ENCODE results near the gene ABCC6.
"Not testable (repeated sequence)": the region's sequence is repeated elsewhere in the genome, so short reads cannot be mapped to it uniquely, and the experiment has no call there.

The ABCC6 gene

DNA sequence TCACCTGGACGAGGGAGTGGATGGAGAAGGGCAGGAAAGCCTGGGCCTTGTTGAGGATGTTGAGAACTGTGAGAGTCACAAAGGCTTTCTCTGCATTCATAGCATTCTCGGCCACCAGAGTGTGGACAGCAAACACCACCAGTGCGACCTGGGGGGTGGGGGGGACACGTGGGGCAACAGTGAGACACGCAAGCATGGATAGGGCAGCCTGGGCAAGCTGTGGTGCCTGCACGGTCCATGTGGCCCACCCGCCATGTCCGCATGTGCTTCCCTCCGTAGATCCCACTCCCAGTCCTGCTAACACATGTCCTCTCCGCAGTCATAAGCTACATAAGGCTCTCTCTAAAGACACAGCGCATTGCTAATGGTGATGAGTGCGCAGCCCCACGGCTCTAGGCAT lies 34.5 kb downstream of the ABCC6 start:
- DNase-seq, result no peak

GRCh38 chr16:16186820-16187219 lies 36.5 kb downstream of the ABCC6 start:
- no peak for DNase-seq

DNA sequence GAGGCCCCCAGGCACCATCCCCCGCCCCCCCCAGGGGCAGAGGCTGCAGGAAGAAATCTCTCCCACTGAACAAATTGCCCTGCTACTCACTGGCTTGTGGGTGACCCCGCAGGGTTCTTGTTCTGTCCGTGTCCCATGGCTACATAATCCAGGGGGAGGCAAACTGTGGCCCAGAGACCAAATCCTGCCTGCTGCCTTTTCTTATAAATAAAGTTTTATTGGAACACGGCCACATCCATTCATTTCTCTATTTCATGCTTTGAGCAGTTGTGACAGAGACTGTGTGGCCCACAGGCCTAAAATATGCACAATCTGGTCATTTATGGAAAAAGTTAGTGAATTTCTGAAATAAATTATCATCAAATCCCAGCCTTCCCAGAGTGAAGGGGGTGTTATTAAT lies 38.2 kb downstream of the ABCC6 start:
- no peak for DNase-seq

DNA sequence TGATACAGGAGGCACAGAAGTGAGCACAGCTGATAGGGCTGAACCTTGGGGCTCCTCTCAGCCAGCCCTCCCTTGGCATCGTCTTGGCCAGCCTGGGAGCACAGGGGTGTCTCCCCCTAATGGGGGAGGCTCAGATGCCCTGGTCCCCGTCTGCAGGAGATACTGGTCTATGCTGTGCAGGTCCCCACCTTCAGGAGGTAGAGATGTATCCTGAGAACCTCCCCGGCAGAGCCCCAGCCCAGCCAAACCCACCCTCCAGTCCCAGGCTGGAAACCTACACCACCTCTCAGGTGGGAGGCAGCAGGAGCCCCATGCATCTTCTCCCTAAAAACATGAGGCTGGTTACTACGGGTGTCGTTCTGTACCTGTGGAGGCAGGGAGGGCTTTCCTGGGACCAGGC lies 38.7 kb downstream of the ABCC6 start:
- no peak for DNase-seq

DNA sequence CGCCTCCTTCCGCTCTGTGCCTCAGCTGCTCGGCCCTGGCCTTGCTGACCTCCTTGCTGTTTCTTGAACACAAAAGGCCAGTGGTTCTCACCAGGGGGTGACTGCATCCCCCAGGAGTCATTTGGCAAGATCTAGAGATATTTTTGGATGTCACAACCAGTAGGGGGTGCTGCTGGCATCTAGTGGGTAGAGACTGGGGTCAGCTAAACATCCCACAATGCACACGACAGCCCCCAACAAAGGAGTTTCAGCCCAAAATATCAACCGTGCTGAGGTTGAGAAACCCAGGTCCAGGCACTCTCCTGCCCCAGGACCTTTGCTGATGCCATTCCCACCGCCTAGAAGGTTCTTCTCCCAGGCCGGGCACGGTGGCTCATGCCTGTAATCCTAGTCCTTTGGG lies 39.7 kb downstream of the ABCC6 start:
- DNase-seq, result no peak

DNA sequence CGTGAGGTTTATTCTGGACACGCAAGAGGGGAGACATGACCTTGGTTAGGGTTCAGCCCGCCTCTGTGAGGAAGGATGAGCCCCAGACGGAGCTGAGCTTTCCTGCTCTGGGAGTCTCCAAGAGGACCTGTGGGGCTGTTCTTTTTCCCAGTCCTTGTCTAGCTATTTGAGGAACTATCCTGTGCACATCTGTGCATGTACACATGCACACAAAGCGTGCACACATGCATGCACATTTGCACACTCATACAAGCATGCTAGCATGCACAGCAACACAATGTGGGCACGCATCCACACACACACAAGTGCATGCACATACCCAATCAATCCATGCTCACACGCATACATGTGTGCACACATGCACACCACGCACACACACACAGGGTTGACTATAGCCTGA lies 40.4 kb downstream of the ABCC6 start:
- DNase-seq, result no peak

- DNase-seq, result not testable (repeated sequence)
Observed at GRCh38 chr16:16181748-16182147, 41.5 kb downstream of the ABCC6 start.

DNA sequence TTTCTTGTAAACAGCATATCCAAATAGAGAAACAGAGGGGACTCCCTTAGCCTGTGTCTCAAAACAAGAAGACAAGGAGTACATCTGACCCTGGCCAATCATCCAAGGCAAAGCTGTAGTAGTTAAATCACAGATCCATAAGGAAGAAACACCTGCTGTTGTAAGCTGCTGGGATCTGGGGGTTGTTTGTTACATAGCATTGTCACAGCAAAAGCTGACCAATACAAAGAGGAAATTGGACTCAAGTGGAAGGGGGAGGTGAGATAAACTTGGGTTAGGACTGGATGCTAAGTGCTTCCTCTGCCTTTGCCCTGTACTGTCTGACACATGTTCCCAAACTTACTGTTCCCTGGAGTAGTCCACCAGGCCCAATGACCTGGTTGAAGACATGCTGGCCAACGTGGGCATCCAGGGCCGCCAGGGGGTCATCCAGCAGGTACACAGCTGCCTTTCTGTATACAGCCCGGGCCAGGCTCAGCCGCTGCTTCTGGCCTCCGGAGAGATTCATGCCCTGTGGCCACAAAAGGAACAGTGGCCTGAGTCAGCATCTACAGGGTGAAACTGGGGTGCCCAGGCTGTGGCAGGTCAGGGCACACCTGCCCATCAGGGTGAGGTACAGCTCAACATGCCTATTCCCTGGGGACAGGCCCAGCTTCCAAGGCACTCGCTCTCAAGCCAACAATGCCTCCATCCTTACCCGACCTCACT lies 44.7 kb downstream of the ABCC6 start:
- DNase-seq, result no peak

DNA sequence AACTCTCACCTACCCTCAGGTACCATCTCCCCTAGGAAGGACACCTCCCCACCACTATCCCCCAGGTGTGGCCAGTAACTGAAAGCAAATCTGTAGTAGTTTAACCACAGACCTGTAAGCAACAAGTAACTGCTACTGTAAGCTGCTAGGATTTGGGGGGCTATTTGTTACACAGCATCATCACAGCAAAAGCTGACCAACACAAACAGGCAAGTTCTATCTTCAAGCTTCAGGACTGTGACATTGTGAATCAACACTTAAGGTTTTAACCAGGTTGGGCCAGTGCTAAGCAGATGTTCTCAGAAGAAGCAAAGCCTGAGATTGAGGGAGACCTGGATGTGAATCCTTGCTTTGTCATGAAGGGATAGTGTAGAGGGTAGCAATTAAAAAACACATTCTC lies 47.0 kb downstream of the ABCC6 start:
- DNase-seq, result no peak

DNA sequence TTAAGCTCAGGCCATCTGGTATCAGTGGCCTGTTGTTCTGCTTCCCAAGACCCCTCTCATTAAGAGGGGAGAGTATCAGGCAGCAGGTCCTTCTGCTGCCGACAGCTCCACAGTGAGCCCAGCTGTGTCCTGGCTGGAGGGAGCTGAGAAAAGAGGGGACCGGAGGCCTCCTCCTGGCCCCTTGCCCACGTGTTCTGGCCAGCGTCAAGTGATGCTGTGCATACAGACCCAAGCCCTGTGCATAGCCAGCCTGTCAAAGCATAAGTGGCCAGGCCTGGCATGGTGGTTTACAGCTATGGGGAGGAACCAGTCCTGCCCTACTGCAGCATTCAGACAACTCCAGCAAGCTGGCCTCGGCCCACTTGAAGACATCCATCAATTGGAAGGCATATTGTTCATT lies 48.0 kb downstream of the ABCC6 start:
- no peak for DNase-seq

DNA sequence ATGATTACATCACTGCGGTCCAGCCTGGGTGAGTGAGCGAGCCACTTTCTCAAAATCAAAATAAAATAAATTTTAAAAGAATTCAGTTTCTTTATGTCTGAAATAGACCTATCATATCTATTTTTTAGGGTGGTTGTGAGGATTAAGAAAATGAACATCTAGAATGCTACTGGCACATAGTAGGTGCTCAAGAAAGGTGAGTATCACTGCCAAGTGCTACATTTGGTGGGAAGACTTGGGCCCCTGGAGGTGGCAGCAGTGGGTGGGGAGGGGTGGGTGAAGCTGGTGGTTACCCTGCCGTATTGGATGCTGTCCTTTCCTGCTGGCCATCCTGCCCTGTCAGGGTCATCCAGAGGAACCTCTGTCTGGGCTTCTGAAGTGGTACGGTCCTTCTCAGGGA lies 50.3 kb downstream of the ABCC6 start:
- no peak for DNase-seq

- no peak for DNase-seq
Observed at GRCh38 chr16:16171332-16171919, 51.9 kb downstream of the ABCC6 start.

- no peak for DNase-seq
Observed at GRCh38 chr16:16169615-16170014, 53.7 kb downstream of the ABCC6 start.

DNA sequence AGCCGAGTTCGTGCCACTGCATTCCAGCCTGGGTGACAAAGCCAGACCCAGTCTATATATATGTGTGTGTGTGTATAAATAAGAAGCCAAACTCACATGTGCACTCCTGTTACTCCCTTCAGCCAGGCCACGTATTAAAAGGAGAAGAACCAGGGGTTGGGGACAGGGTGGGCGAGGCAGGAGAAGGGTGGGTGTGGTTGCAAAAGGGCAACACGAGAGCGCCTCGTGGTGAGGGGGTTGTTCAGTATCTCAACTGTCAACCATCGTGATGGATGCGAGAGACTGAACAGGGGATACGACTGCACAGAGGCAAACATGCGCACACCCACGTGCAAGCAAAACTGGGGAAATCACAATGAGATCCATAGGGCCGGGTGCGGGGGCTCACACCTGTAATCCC lies 54.9 kb downstream of the ABCC6 start:
- no peak for DNase-seq

GRCh38 chr16:16167927-16168326 lies 55.4 kb downstream of the ABCC6 start:
- no peak for DNase-seq

- no peak for DNase-seq
Observed at GRCh38 chr16:16166949-16167348, 56.3 kb downstream of the ABCC6 start.

GRCh38 chr16:16166085-16166484 lies 57.2 kb downstream of the ABCC6 start:
- no peak for DNase-seq

DNA sequence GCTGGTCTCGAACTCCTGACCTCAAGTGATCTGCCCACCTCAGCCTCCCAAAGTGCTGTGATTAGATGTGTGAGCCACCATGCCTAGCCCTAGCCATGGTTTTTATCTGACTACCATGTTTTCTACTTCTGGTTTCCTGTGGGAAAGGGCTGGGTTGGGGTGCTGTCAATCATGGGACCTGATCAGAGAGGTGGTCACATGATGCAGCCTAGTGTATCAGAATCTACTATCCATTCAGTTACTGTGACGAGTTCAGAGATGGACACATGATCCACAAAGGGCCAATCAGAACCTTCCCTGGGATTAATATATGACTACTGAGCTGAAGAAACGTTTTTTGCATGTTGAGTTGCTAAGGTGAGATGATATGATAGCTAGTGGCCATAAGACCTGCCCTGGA lies 59.1 kb downstream of the ABCC6 start:
- DNase-seq, result no peak

GRCh38 chr16:16163571-16163970 lies 59.7 kb downstream of the ABCC6 start:
- no peak for DNase-seq

- DNase-seq, result no peak
Observed at GRCh38 chr16:16163109-16163508, 60.2 kb downstream of the ABCC6 start.

GRCh38 chr16:16162591-16162990 lies 60.7 kb downstream of the ABCC6 start:
- DNase-seq, result no peak

- DNase-seq, result not testable (repeated sequence)
Observed at GRCh38 chr16:16161840-16162239, 61.5 kb downstream of the ABCC6 start.

GRCh38 chr16:16161319-16161718 lies 62.0 kb downstream of the ABCC6 start:
- no peak for DNase-seq

DNA sequence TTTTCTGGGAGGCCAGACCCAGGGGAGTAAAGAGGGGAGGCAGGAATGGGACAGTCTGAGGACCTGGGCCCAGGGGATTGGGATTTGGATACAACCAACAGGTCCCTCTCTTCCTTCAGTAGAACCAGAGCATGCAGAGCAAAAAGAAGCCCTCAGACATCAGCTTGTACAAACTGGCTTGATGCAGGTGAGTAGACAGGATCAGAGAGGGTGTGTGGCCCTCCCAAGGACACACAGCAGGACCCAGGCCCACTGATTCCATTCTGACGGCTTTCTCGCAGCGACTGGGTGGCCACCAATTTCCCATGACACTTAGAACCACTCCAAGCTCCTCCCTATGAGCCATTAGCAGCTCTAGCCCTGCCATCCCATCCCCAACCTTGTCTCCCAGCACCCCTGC lies 63.6 kb downstream of the ABCC6 start:
- no peak for DNase-seq

DNA sequence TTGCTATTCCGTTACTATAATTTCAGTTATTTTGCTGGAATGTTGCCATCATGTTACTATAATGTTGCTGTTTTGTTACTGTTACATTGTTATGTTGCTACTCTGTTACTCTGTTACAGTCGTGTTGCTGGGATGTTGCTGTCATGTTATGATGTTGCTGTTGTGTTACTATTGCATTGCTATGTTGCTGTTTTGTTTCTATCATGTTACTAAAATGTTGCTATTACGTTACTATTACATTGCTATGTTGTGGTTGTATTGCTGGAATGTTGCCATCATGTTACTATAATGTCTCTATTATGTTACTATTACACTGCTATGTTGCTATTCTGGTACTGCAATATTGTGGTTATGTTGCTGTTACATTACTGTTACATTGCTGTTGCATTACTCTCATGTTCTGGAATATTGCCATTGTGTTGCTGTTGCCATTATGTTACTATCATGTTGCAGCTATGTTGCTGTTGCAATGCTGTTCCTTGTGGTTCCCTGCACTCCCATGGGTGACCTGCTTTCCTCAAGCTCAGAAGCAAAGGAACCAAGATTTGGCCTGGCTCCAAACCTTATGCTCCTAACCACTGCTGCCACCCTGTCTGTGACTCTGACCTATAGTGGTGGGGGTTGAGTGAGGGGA lies 64.4 kb downstream of the ABCC6 start:
- no peak for DNase-seq

Measured in GF-D8 (cell line).